NCI-H226 (cell line): Measurements from ENCODE around the gene ZNF202.

Experiments used
- DNase-seq: peaks from one replicate; pipeline ENCODE4 v3.0.0-alpha.2; 2015

The ZNF202 gene

DNA sequence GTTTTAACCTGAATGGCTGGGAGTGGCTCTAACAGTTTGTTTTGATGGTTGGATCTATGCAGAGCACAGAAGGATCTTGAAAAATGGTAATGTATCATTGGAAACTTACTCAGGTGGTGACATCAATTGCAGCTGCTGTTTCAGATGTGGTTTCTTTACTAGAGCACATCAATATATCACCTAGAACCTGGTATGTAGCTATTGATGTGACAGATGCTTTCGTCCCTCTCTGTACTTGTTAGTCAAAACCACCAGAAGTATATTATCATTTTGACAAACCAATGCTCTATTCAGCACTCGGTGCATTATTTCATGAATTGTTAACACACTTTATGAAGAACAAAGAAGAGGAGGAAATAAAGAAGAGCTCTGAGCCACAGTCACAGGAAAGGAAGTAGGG is 60.4 kb downstream of the ZNF202 start:
- DNase-seq = no peak

DNA sequence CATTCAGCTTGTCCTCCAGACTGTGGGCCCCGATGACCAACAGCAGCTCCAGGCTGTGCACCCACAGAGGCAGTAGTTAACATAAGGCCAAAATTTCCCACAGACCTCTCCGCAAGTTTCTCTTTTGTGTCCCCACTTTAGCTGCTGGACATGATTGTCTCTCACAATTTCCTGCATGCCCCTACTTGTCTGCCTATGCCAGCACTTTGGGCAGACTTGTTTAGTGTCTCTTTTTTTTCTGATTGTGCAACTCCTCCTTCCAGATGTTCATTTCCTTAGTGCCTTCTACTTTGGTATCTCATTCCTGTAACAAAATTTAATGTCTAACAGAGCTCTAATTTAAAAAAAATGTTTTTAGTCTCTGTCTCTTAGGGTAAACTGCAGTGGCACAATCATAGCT is 63.2 kb downstream of the ZNF202 start:
- DNase-seq = no peak

DNA sequence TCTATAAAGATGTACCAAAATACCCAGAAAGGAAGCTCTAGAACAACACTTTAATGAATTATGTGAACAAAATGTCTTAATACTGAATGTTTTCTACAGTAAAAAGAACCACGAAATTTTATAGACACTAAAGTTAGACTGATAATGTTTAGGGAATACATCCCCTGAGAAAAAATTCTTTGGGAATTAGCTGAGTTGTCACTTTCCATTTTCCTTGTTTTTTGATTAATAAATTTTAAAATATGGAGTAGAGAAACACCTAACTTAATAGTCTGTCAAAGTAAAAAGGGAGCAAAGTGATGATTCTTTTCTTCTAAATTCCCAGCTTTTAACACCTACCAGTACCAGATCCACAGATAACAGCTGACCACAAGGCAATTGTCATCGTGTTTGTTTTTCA is 64.0 kb downstream of the ZNF202 start:
- no peak for DNase-seq

DNA sequence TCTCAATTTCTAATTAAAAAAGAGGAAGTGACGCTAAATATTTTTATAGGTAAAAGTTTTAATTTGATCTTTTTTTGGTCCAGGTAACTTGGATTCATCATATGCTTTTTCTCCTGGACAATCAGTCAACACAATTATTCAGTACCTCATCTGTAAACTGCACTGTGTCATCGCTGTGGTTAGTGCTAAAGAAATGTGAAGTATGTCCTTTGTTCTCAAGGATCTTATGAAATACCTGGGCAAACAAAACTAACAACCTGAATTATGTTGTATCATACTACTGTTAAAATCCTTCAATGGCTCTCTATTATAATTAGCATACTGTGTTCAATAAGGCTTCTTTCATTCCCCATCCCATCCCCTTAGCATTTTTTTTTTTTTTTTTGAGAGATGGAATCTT is 67.2 kb downstream of the ZNF202 start:
- no peak for DNase-seq
